Activated CD4-positive, alpha-beta memory T cell treated with anti-CD3 and anti-CD28 coated beads, Interleukin-2, amount 10 ng/mL, durations not matched to agents 7 days and 5 days (primary cell): ENCODE measurements around the gene NSFL1C. TPM values are rescaled to one million over a fixed set of nuclear protein-coding genes. Genes with fewer than 3 reads are reported as not detected.

ENCODE experiments used
- total RNA-seq, 2 experiments: library from RNA; stranded (reverse); gene quantifications; one replicate each; pipeline ENCODE4 v1.2.3, GENCODE V29; 2021

Gene NSFL1C
- total RNA-seq, 2 experiments from 2014 or later, result 49.2 to 49.6 TPM

Other genes with a start within 250 kb of the NSFL1C start
- not detected for gene RAD21L1, start 240.8 kb downstream of the NSFL1C start, total RNA-seq
- gene SNPH, start 200.6 kb downstream of the NSFL1C start, total RNA-seq, result 1 to 10 TPM; 2.9 to 3.0 TPM
- 1 to 10 TPM; 3.1 to 3.2 TPM for gene SDCBP2, start 137.7 kb downstream of the NSFL1C start, total RNA-seq
- 100 to 1,000 TPM; 205 to 207 TPM for gene FKBP1A, start 73.8 kb downstream of the NSFL1C start, total RNA-seq
- not detected for gene SIRPB2, start 24.6 kb upstream of the NSFL1C start, total RNA-seq
- gene SIRPD, start 90.9 kb upstream of the NSFL1C start, total RNA-seq, result under 1 TPM in 1 of 2 experiments, not detected in 1; 0.15 TPM
- gene SIRPB1, start 153.2 kb upstream of the NSFL1C start, total RNA-seq, result 1 to 10 TPM; 5.1 to 7.1 TPM
- gene SIRPG, start 190.9 kb upstream of the NSFL1C start, total RNA-seq, result 100 to 1,000 TPM; 109 to 111 TPM